ENCODE measurements around the gene SPTB.

Gene SPTB

DNA sequence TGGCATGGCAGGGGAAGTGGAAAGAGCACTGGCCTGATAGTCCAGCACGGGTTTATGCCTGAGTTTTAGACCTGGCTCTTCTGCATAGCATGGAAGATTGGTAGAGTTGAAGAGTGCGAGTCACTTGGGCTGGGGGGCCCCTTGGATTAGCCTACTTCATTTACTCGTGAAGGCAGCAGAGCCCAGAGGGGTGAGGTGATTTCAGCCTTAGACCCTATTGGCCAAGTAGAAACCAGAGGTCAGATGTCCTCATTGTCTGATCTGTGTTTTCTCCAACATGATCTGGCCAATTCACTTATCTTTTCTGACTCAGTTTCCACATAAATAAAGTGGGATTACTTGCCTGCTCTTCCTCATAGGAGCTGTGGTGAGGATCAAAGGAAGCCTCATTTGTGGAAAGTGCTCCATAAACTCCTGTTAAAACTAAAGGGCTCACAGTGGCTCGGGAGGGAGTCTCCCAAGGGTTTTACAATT lies 173.6 kb downstream of the SPTB start:
- no peak for DNase-seq

DNA sequence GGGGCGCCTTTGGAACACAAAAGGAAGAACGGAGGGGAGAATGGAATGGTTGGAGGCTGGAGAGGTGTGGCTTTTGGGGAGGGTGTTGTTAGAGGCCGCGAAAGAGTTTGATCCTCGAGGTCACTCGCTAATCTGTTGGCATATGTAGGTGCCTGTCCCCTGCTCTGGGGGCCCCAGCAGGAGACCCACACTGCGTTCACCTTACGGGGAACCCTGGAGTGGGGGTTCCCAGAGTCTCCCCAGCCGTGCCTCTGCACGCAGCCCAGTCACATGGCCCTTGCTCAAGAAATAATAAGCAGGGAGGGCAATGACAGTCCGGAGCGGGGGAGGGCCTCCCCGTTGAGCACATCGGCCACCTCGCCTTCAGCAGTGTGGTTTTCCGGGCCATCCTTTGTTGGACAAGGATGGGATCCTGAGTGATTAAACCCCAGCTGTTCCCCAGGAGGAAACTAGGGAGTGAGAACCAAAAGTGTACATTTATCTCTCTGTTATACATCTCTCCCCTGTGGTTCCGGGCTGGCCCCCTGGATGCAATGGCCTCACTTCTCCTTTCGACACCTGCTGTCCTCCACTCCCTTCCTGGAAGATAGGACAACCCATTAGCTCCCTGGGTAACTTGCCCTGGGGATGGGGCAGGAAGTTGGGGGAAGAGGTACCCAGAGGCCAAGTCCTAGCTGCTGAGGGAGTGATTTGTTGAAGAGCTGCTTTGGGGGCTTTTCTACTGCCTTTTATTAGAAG lies 174.2 kb downstream of the SPTB start:
- no peak for DNase-seq

DNA sequence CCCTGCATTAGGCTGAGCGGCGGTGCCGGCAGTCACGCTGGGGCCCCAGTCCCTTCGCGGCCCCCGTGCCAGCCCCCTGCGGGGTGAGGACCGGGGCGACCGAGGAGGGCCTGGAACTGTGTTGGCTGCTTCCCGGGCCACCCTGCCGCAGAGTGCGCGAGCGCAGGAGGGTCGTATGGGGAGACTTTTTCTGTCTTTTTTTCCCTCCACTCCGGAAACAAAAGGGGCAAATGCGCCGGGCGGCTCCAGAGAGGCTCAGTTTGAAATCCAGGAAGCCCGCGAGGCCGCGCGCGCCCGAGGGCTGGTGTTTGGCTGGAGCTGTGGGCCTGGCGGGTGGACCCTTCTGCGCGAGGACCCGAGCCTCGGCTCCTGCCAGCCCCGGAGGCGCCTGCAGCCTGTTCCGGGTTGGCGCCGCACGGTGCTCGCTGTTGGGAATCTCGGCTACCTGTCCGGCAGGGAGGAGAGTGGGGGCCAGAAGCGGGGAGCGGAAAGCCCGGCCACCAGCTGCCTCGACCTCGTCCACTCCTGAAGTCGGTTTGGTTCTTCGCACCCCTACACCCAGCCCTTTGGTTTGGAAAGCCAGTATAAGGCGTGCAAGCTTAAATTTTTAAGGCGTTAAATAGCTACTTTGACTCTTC lies 174.8 kb downstream of the SPTB start:
- no peak for DNase-seq

DNA sequence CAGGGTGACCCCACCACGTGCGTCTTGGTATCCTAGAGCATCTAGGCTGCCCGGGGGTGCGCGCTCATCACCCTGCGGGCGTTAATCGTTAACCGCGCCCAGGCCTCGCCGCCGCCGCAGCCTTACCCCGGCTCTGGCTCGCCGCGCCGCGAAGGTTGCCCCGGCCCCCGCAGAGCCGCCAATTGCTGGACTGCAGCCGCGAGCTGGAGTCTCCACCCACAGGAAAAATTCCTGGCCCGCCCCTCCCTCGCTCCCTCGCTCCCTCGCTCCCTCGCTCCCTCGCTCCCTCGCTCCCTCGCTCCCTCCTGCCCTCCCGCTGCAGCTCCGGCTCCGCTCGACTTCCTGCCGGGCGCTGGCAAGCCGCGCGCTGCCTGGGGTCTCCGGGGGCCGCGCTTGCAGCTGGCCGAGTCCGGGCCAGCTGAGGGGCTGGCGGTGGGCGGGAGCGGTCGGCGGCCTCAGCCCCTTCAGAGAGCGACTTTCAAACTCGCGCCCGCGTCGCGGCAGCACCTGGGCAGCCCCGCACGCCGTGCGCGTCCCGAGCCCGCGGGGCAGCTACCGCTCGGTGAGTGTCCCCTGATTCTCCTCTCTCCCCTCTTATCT lies 175.5 kb downstream of the SPTB start, which contains the start of gene PLEKHG3:
Gene PLEKHG3 (plus strand): TSS at position 282 of the 600 bp plus-strand sequence. CDS start 23,208 bp downstream, outside the sequence.
- peak; percentile 76 for DNase-seq

DNA sequence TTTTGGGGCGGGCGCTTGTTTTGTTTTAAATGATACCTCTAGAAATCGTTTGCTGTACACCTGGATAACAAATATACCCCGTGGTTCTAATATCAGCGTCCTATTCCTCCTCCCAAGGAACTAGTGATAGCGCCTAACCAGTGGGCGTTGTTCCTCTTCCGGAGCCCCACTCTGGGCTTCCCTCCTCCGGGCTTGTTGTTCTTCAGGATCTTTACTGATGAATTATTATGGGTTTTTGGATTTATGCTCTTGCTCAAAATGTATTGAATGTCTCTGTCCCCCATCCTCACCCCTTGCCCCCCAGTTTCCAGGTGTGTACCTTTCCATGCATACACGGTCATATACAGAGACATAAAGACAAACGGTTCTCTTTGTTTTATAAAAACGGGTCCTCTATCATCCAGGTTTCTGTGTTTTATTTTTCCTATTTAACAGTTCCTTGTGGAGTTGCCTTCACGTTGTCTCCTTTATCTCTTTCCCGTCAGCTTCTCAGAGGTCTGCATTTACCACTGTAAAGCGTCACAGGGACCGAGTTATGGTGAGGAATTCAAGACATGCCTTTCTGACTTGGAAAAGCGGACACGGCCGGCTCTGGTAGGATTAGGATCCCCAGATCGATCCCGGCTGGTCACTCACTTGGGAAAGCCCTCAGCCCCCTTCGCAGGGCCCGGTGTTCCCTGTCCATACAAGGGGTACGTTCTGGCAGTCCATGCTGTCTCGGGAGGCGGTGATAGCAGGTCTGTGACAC lies 176.1 kb downstream of the SPTB start:
- peak; percentile 26 for DNase-seq

DNA sequence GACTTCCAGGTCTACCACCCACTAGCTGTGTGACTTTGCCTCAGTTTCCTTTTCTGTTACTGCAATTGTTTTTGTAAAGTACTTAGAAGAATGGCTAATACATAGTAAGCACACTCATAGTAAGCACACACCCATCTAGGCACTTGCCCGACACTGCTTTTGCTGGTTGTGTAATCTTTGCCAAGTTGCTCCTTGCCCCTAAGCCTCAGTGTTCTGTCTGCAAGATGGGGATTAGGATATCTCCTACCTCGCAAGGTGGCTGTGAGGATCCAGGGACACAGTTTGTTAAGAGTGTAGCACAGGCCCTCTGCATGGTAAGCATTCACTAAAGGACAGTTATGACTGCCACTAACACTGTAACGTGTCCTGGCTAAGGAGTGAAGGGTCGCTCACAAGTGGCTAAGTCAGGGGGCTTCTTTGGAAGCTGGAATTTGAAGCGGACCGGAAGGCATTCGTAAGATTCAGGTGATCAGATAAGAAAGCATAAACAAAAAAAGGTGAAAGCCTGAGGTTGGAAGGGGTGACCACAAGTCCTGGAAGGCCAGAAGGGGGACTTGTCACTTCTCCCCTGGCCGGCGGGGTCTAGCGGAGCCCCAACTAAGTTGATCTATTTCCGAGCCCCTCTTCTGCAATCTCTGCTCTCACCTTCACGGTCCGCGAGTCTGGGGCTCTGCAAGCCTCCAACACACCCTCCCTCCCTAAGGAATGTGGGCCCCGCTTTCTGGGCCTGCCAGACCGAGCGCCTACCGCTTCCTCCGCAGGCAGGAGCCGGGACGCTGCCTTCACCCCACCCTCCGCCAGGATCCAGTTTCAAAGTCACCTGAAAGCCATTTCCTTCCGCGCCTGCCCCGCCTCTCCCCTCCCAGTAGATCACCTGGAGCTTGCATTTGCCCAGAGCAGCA lies 177.0 kb downstream of the SPTB start:
- DNase-seq: no peak

DNA sequence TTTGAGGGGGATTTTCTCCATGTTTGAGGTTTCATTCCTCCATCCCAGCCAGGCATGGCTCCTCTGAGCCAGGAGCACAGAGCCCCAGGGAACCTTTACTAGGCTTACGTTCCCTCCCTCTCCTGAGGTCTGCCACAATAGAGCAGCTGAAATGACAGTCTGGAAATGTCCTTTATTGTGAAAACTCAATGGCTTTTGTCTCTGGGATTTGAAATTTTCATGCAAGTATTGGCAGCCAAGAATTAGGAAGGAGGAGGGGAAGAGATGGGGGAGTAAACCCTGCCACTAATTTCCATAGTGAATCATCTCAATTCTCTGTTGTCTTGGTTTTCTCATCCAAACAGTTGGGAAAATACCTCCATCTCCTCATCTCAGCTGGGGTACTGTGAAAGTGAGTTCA lies 178.0 kb downstream of the SPTB start:
- DNase-seq: no peak

DNA sequence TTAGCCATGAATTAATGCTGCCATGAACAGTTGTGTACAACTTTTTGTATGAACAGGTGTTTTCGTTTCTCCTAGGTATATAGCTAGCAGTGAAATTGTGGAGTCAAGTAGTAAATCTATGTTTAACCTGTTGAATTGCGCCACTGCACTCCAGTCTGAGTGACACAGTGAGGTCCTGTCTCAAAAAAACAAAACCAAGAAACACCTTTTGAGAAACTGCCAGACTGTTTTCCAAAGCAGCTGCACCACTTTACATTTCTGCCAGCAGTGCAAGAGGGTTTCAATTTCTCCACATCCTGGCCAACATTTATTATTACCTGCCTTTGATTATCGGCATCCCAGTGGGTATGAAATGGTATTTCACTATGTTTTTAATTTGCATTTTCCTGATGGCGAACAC lies 178.8 kb downstream of the SPTB start:
- no peak for DNase-seq

DNA sequence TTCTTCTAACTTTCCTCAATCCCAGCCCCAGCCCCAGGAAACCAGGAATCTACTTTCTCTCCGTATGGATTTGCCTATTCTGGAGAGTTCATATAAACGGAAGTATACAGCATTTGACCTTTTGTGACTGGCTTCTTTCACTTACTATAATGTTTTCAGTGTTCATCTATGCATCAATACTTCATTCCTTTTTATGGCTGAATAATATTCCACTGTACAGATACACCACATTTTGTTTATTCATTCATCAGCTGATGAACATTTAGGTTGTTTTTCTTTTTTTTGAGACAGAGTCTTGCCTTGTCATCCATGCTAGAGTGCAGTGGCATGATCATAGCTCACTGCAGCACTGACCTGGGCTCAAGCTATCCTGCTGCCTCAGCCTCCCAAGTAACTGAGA lies 179.4 kb downstream of the SPTB start:
- DNase-seq: no peak

DNA sequence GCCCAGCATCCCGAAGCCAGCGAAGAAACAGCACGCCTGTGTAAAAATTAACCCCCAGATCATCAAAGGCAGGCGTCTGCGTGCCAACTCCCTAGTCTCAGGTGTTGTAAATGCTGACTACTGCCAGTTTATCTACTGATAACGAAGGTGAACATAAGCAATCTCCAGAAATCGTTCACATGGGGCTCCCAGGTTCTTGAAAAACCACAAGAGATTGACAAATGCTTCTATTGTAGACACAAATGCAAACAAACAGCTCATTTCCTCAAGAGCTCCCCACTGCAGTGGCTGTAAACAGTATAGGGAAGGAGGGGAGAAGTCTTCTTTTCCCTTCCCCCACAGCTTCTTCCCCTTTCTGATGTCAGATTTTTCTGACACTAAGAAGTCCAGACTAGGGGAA lies 180.8 kb downstream of the SPTB start:
- no peak for DNase-seq

DNA sequence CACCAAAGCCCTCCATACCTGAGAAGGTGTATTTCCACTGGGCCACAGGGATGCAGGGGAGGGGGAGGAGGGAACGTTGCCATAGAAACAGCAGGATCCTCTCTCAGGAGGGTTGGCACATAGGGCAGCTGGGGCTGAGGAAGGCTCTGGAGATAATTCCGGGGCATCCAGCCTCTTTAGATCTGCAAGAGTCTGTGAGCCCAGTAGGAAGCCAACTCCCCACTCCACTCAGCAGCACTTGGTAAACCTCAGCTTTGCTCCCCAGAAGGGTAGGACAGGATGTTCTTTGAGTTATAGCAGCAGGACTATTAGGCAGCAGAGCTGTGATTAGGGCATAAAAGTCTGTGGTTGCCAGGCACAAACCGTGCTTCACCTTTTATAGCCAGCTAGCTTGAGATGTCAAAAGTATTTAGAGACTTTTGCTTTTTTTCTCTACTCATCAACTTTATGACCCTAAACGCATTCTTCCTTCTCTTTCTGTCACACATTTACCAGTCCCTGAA lies 183.3 kb downstream of the SPTB start:
- DNase-seq: no peak

Measured in fibroblast of skin of abdomen (primary cell).